HUES48 (cell line): ENCODE data around the gene HES5.
A peak's percentile ranks its signal among the peaks of the same experiment; 100 is the strongest.
"Not testable (repeated sequence)": the region's sequence is repeated elsewhere in the genome, so short reads cannot be mapped to it uniquely, and the experiment has no call there.

Experiments used
- H3K27ac ChIP-seq: one replicate; pipeline ENCODE4 v1.7.0; 2013; ENCODE audit warnings: low read depth, low read length, inconsistent platforms
- H3K27me3 ChIP-seq: 2 replicates; pipeline ENCODE4 v1.6.1; 2013; ENCODE audit warnings: mild to moderate bottlenecking, low read length; ENCODE audit not compliant: control insufficient read depth, insufficient read depth
- H3K36me3 ChIP-seq: 2 replicates; pipeline ENCODE4 v1.6.1; 2013; ENCODE audit warnings: low read length; ENCODE audit not compliant: control insufficient read depth, insufficient read depth
- H3K4me1 ChIP-seq: 2 replicates; pipeline ENCODE4 v1.6.1; 2013; ENCODE audit warnings: mild to moderate bottlenecking, low read length; ENCODE audit not compliant: control insufficient read depth, insufficient read depth
- H3K4me3 ChIP-seq: 2 replicates; pipeline ENCODE4 v1.5.1; 2013; ENCODE audit warnings: mild to moderate bottlenecking, low read depth, low read length
- H3K9ac ChIP-seq: 2 replicates; pipeline ENCODE4 v1.6.1; 2013; ENCODE audit warnings: mild to moderate bottlenecking, low read depth, low read length, moderate library complexity
- H3K9me3 ChIP-seq: 2 replicates; pipeline ENCODE4 v1.6.1; 2013; ENCODE audit warnings: low read length; ENCODE audit not compliant: control insufficient read depth, insufficient read depth

The HES5 gene

GRCh38 chr1:2553076-2553475 lies 23.0 kb upstream of the HES5 start:
- H3K27ac ChIP-seq, H3K9ac ChIP-seq, H3K9me3 ChIP-seq, H3K27me3 ChIP-seq, H3K36me3 ChIP-seq, H3K4me3 ChIP-seq: not testable (repeated sequence)
- peaks cover 14% of the 10 kb centered on the region for H3K4me1 ChIP-seq

GRCh38 chr1:2552189-2552588 lies 22.1 kb upstream of the HES5 start:
- Histone ChIP-seq H3K9ac (no peak overlapping the region), H3K36me3 (no peaks in the 10 kb centered on the region), H3K4me3 (no peak overlapping the region), H3K4me1 (peaks cover 20% of the 10 kb centered on the region), H3K27me3 (no peaks in the 10 kb centered on the region), H3K27ac (no peak overlapping the region), H3K9me3 (no peaks in the 10 kb centered on the region)

DNA sequence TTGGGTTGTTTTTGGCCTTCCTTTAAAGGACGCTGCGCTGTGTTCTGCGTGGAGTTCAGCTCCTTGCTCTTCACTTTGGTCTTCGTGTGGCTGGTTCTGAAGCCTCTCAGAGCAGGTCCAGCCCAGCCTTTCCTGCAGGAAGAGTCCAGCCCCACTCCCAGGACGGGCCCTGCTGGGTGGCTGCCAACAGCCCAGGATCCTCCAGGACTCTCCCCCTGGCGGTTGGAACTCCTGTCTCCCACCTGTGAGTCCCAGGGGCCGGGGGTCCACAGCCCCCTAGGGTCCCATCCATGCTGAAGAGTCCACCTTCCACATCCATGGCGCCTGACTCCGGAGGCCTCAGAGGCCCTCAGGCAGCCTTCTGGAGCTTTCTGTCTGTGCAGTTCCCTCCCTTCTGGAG lies 21.5 kb upstream of the HES5 start:
- peaks cover 18% of the 10 kb centered on the region for H3K4me1 ChIP-seq
- H3K9ac ChIP-seq: not testable (repeated sequence)

DNA sequence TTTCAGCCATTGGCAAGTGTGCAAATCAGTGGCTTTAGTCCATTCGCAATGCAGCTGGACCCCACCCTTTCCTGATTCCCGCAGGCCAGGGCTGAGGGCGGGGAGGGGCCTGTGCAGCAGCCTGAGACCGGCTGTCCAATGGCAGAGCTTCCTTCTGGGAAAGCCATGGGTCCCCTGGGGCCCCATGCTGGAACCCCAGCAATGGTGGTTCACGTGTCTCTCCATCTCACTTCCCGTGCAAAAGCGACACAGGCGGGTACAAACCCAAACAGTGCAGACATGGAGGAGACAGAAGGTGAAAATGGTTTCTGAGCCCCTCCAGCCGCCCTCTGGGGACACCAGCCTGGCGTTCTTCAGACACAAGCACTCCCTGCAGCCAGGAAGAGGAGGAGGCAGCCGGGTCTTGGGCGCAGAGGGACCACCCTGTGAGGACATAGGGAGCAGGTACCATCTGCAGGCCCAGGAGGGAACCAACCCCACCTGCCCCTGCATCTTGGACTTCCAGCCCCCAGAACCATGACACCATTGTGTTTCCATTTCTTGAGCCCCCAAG lies 20.3 kb upstream of the HES5 start:
- H3K9ac ChIP-seq, H3K9me3 ChIP-seq, H3K4me3 ChIP-seq, H3K36me3 ChIP-seq, H3K27me3 ChIP-seq, H3K27ac ChIP-seq: not testable (repeated sequence)
- H3K4me1 ChIP-seq: peaks cover 16% of the 10 kb centered on the region

More for the DNA sequence above, 21.5 kb upstream of the HES5 start:
- H3K27me3 ChIP-seq, H3K4me3 ChIP-seq, H3K36me3 ChIP-seq, H3K27ac ChIP-seq, H3K9me3 ChIP-seq: not testable (repeated sequence)

GRCh38 chr1:2549367-2550029 lies 19.4 kb upstream of the HES5 start:
- not testable (repeated sequence) for H3K9ac ChIP-seq, H3K27me3 ChIP-seq, H3K4me3 ChIP-seq, H3K9me3 ChIP-seq, H3K27ac ChIP-seq, H3K36me3 ChIP-seq
- H3K4me1 ChIP-seq: peaks cover 16% of the 10 kb centered on the region

GRCh38 chr1:2548068-2548589 lies 18.1 kb upstream of the HES5 start:
- Histone ChIP-seq H3K9ac (no peak overlapping the region), H3K27me3 (peaks cover 9% of the 10 kb centered on the region), H3K9me3 (no peaks in the 10 kb centered on the region), H3K4me3 (peak overlapping the region; percentile 85), H3K4me1 (peaks cover 29% of the 10 kb centered on the region), H3K27ac (no peak overlapping the region), H3K36me3 (no peaks in the 10 kb centered on the region)

- Histone ChIP-seq H3K4me3 (peak overlapping the region; percentile 85), H3K4me1 (peaks cover 31% of the 10 kb centered on the region), H3K27me3 (peaks cover 15% of the 10 kb centered on the region), H3K27ac (peak overlapping the region; percentile 32), H3K9me3 (no peaks in the 10 kb centered on the region), H3K36me3 (no peaks in the 10 kb centered on the region), H3K9ac (no peak overlapping the region; the same call in 1 of the 2 replicates)
These were observed 17.4 kb upstream of the HES5 start for GRCh38 chr1:2547210-2548067.

DNA sequence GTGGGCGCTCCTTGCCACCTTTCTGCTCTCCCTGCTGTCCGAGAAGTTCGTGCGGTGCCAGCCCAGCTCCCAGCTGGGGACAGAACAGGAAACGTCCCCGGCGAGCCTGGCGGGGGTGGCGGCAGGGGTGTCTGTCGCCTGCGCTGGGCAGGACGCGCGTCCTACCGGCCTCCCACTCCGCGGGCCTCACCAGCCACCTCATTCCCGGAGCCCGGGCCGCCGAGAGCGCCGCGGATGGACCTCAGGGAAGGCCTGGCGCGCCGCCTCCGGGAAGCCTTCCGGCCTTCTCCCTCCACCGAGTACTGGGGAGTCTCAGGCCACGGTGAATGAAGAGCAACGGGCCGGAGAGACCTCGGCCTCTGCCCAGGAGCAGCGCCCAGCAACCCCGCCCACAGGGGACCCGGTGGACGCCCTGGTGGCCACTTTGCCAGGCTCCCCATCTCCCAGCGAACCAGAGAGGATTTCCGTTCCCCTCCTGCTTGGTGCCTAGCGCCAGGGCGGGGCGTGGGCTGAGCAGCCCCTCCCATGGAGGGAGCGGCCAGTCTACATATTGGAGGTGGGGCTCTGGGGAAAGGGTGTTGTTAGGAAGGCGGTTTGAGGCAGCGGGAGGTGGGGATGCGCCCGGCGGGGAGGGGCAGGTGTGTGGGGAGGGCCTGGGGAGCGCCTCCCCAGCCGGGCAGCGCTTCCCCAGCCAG lies 16.6 kb upstream of the HES5 start:
- no peaks in the 10 kb centered on the region for H3K9me3 ChIP-seq
- H3K27me3 ChIP-seq: peaks cover 17% of the 10 kb centered on the region
- no peaks in the 10 kb centered on the region for H3K36me3 ChIP-seq
- peak overlapping the region; percentile 83 for H3K27ac ChIP-seq
- peak overlapping the region; percentile 85 for H3K4me3 ChIP-seq
- peak overlapping the region; percentile 36; the same call in 1 of the 2 replicates for H3K9ac ChIP-seq
- H3K4me1 ChIP-seq: peaks cover 31% of the 10 kb centered on the region

DNA sequence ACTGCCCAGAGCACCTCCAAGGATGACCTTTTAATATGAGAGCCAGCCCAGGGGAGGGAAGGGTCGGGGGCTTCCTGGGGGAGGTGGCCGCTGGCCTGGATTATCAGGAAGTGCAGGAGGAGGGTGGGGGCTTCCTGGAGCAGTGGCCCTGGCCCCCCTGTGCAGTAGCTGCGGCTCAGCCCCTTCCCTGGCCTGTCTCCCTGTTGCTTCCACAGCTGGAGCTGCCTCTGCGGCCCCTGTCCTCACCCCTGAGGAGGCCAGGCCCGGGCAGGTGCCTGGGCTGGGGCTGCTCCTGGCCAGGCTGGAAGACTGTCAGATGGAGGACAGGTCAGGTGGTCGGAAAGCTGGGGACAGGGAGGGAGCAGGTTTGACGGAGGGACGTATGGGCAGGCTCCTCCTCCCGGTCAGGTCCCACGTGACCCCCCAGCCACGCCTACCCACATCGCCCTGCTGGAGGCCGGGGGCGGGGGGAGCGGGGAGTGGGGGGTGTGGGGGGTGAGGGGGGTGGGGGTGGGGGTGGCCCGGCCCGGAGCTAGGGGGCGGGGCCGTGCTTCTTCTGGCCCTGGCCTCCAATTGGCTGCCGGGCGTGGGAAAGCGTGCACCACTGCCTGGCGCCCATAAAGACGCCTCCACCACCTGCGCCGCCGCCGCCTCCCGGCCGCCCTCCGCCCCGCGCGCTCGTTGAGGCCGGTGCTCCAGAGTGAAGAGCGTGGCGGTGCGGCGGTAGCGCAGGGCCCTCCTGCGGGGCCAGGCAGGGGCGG lies 15.9 kb upstream of the HES5 start:
- H3K9me3 ChIP-seq: no peaks in the 10 kb centered on the region
- no peaks in the 10 kb centered on the region for H3K36me3 ChIP-seq
- peak overlapping the region; percentile 83 for H3K27ac ChIP-seq
- H3K27me3 ChIP-seq: peaks cover 24% of the 10 kb centered on the region
- peak overlapping the region; percentile 36; the same call in 1 of the 2 replicates for H3K9ac ChIP-seq
- peak overlapping the region; percentile 85 for H3K4me3 ChIP-seq
- peaks cover 31% of the 10 kb centered on the region for H3K4me1 ChIP-seq
